NCI-H146 treated with DMSO at 0.1 percent for 48 hours (cell line): ENCODE results near the gene NTM.

ENCODE experiments used
- DNase-seq: peaks from one replicate; lab custom pipeline; 2025; ENCODE audit not compliant: unreplicated experiment; lab: John Stamatoyannopoulos, UW

NTM gene

GRCh38 chr11:132028380-132029240, 658.2 kb downstream of the NTM start:
- DNase-seq: no peak

GRCh38 chr11:132030896-132031295, 660.5 kb downstream of the NTM start:
- no peak for DNase-seq

- DNase-seq: no peak
Observed at GRCh38 chr11:132032555-132032954, 662.1 kb downstream of the NTM start.

GRCh38 chr11:132033051-132033450, 662.6 kb downstream of the NTM start:
- DNase-seq: peak; percentile 74

GRCh38 chr11:132035228-132035627, 664.8 kb downstream of the NTM start:
- no peak for DNase-seq

- DNase-seq: no peak
Observed at GRCh38 chr11:132035766-132036165, 665.4 kb downstream of the NTM start.

GRCh38 chr11:132036220-132036619, 665.8 kb downstream of the NTM start:
- no peak for DNase-seq

GRCh38 chr11:132036746-132037466, 666.5 kb downstream of the NTM start:
- no peak for DNase-seq

GRCh38 chr11:132037467-132037862, 667.0 kb downstream of the NTM start:
- no peak for DNase-seq

GRCh38 chr11:132037956-132038355, 667.5 kb downstream of the NTM start:
- peak; percentile 36 for DNase-seq

GRCh38 chr11:132039521-132039920, 669.1 kb downstream of the NTM start:
- DNase-seq: no peak

- DNase-seq: no peak
Observed at GRCh38 chr11:132042296-132042695, 671.9 kb downstream of the NTM start.

GRCh38 chr11:132043714-132044113, 673.3 kb downstream of the NTM start:
- DNase-seq: no peak

GRCh38 chr11:132045107-132045506, 674.7 kb downstream of the NTM start:
- no peak for DNase-seq

GRCh38 chr11:132046288-132046865, 676.0 kb downstream of the NTM start:
- peak; percentile 75 for DNase-seq

GRCh38 chr11:132047167-132047566, 676.8 kb downstream of the NTM start:
- DNase-seq: no peak

- DNase-seq: no peak
Observed at GRCh38 chr11:132048040-132048439, 677.6 kb downstream of the NTM start.

GRCh38 chr11:132049205-132049604, 678.8 kb downstream of the NTM start:
- DNase-seq: no peak

- no peak for DNase-seq
Observed at GRCh38 chr11:132050049-132050448, 679.6 kb downstream of the NTM start.

GRCh38 chr11:132050577-132051165, 680.3 kb downstream of the NTM start:
- DNase-seq: no peak

- DNase-seq: no peak
Observed at GRCh38 chr11:132051704-132052103, 681.3 kb downstream of the NTM start.

GRCh38 chr11:132052342-132052741, 681.9 kb downstream of the NTM start:
- DNase-seq: no peak
